ENCODE results near the gene SFXN2.

GRCh38 chr10:102757323-102757722 is 42.9 kb downstream of the SFXN2 start:
- TF ChIP-seq, protein P1, sequence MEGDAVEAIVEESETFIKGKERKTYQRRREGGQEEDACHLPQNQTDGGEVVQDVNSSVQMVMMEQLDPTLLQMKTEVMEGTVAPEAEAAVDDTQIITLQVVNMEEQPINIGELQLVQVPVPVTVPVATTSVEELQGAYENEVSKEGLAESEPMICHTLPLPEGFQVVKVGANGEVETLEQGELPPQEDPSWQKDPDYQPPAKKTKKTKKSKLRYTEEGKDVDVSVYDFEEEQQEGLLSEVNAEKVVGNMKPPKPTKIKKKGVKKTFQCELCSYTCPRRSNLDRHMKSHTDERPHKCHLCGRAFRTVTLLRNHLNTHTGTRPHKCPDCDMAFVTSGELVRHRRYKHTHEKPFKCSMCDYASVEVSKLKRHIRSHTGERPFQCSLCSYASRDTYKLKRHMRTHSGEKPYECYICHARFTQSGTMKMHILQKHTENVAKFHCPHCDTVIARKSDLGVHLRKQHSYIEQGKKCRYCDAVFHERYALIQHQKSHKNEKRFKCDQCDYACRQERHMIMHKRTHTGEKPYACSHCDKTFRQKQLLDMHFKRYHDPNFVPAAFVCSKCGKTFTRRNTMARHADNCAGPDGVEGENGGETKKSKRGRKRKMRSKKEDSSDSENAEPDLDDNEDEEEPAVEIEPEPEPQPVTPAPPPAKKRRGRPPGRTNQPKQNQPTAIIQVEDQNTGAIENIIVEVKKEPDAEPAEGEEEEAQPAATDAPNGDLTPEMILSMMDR (IDR thresholded peaks at IDR 0.05) = no peak
- TF ChIP-seq POLR2AphosphoS5 (IDR thresholded peaks at IDR 0.05) (no peak), POLR2A (IDR thresholded peaks at IDR 0.05) (no peak), EP300 (IDR thresholded peaks at IDR 0.05) (no peak)
